A549 (cell line): Measurements from ENCODE around the gene C2orf80. TPM values are rescaled to one million over a fixed set of nuclear protein-coding genes. Genes with fewer than 3 reads are reported as not detected.
"Not testable (repeated sequence)": the region's sequence is repeated elsewhere in the genome, so short reads cannot be mapped to it uniquely, and the experiment has no call there.

Experiments
- ATAC-seq, 2 experiments: fragments of 200-7000 bp in 1 of 2; fragments of >200 bp in 1 of 2; cut with Nextera tagmentation in 1 of 2; cut with Tn5 transposase in 1 of 2; 3 replicates each; pipeline versions ENCODE4 v1.8.0 to v1.9.1; 2018 to 2020; ENCODE audit warnings: mild to moderate bottlenecking in 1 of 2, moderate library complexity in 1 of 2
- CTCF ChIA-PET: fragments of 300-600 bp; sonication (Branson Sonifier 250); formaldehyde crosslinking; extraction: SDS; loops from one replicate; lab custom pipeline; 2021; ENCODE audit warnings: antibody characterized with exemption, inconsistent platforms; lab: Yijun Ruan, JAX
- POLR2A ChIA-PET: fragments of 350-600 bp; formaldehyde crosslinking; extraction: SDS; loops from one replicate; lab custom pipeline; 2021; ENCODE audit warnings: antibody characterized with exemption, inconsistent platforms; lab: Yijun Ruan, JAX
- DNase-seq, 2 experiments: peaks; one replicate each; pipeline versions ENCODE4 v3.0.0 to v3.0.0-alpha.2; 2011 to 2016; ENCODE audit warnings: low read depth in 1 of 2, low spot score in 1 of 2
- FAIRE-seq: peaks from 2 replicates; lab custom pipeline; 2011; peaks lifted over from hg19 to GRCh38; lab: Jason Lieb, UNC
- H3K27ac ChIP-seq, 2 experiments: fragments of >200 bp; sonication (Bioruptor Twin); formaldehyde crosslinking; 3 replicates each; pipeline ENCODE4 v1.5.1; 2016 to 2017
- H3K4me1 ChIP-seq: fragments of >200 bp; sonication (Bioruptor Twin); formaldehyde crosslinking; 3 replicates; pipeline ENCODE4 v1.6.1; 2016
- H3K4me2 ChIP-seq: fragments of >200 bp; sonication (Bioruptor Twin); formaldehyde crosslinking; 3 replicates; pipeline ENCODE4 v1.6.1; 2016
- H3K4me3 ChIP-seq: fragments of >200 bp; sonication (Bioruptor Twin); formaldehyde crosslinking; 3 replicates; pipeline ENCODE4 v1.5.1; 2016
- H3K9me3 ChIP-seq: fragments of >200 bp; sonication (Bioruptor Twin); formaldehyde crosslinking; 3 replicates; pipeline ENCODE4 v1.6.1; 2016
- CBX8 ChIP-seq: fragments of 200-600 bp; sonication (generic); IDR thresholded peaks from 2 replicates; pipeline ENCODE4 v1.6.1; 2016
- CEBPB ChIP-seq, 2 experiments: fragments of >200 bp in 1 of 2; sonication (Bioruptor Twin) in 1 of 2; formaldehyde crosslinking in 1 of 2; IDR thresholded peaks; 2 replicates each; pipeline ENCODE4 v1.6.1; 2012 to 2016
- CHD4 ChIP-seq: fragments of 200-600 bp; sonication (generic); IDR thresholded peaks from 2 replicates; pipeline ENCODE4 v1.6.1; 2016; ENCODE audit warnings: antibody characterized with exemption, mild to moderate bottlenecking, borderline replicate concordance
- CTCF ChIP-seq: fragments of >200 bp; sonication (Bioruptor Twin); formaldehyde crosslinking; IDR thresholded peaks from 3 replicates; pipeline ENCODE4 v1.5.1; 2016
- ELK1 ChIP-seq: fragments of 150-350 bp; IDR thresholded peaks from 2 replicates; pipeline ENCODE4 v1.6.1; 2014; ENCODE audit warnings: low read depth, mild to moderate bottlenecking, low read length
- FOSB ChIP-seq: fragments of 250-450 bp; sonication (Bioruptor Pico); IDR thresholded peaks from 2 replicates; pipeline ENCODE4 v1.5.0; 2020; ENCODE audit warnings: mild to moderate bottlenecking, moderate library complexity
- HES2 ChIP-seq: fragments of >200 bp; sonication (Bioruptor Twin); formaldehyde crosslinking; IDR thresholded peaks from 2 replicates; pipeline ENCODE4 v1.6.1; 2016
- HOXB5 ChIP-seq: fragments of 250-450 bp; sonication (Bioruptor Pico); IDR thresholded peaks from 2 replicates; pipeline ENCODE4 v1.5.0; 2020; ENCODE audit warnings: mild to moderate bottlenecking, moderate library complexity
- KDM1A ChIP-seq: fragments of 200-600 bp; sonication (generic); IDR thresholded peaks from 2 replicates; pipeline ENCODE4 v1.6.1; 2016; ENCODE audit warnings: low read depth, mild to moderate bottlenecking
- MAFK ChIP-seq: fragments of 450-650 bp; IDR thresholded peaks from 2 replicates; pipeline ENCODE4 v1.6.1; 2014; ENCODE audit not compliant: partially characterized antibody
- MAZ ChIP-seq: fragments of 150-350 bp; IDR thresholded peaks from 2 replicates; pipeline ENCODE4 v1.6.1; 2014; ENCODE audit warnings: antibody characterized with exemption, low read depth, low read length, borderline replicate concordance
- PBX3 ChIP-seq: IDR thresholded peaks from 2 replicates; pipeline ENCODE4 v1.6.1; 2012
- POLR2AphosphoS2 ChIP-seq: conservative IDR thresholded peaks from 2 replicates; pipeline ENCODE4 v1.6.1; 2012; ENCODE audit warnings: low read length, improper control_type of control experiment, inconsistent platforms
- RARB ChIP-seq: fragments of 250-450 bp; sonication (Bioruptor Pico); IDR thresholded peaks from 2 replicates; pipeline ENCODE4 v1.8.0; 2021; ENCODE audit warnings: mild to moderate bottlenecking, moderate library complexity
- TP53 ChIP-seq: fragments of 250-450 bp; sonication (Bioruptor Pico); IDR thresholded peaks from 2 replicates; pipeline ENCODE4 v1.5.0; 2021; ENCODE audit warnings: mild to moderate bottlenecking, moderate library complexity
- USF2 ChIP-seq: fragments of 450-650 bp; IDR thresholded peaks from 2 replicates; pipeline ENCODE4 v1.6.1; 2014; ENCODE audit warnings: antibody characterized with exemption
- ZFP36 ChIP-seq: fragments of 450-650 bp; IDR thresholded peaks from 2 replicates; pipeline ENCODE4 v1.6.1; 2014; ENCODE audit warnings: borderline replicate concordance; ENCODE audit not compliant: partially characterized antibody
- ZNF302 ChIP-seq: fragments of 250-450 bp; sonication (Bioruptor Pico); IDR thresholded peaks from 2 replicates; pipeline ENCODE4 v1.9.0; 2021; ENCODE audit warnings: inconsistent platforms, mild to moderate bottlenecking, moderate library complexity
- WGBS: methylation state at CpG from one replicate; pipeline ENCODE4 v1.1.6; 2017; ENCODE audit errors: missing lambda C conversion rate; 5-methylcytosine and 5-hydroxymethylcytosine counted together
- polyA plus RNA-seq, 4 experiments: library from polyadenylated mRNA; depleted of rRNA in 3 of 4; stranded (reverse); fragments of >200 nt; fragmentation: RNase III in 1 of 4; extraction: RNeasy Plus Mini Kit Qiagen cat#74134 plus additional on column Dnase treatment in 1 of 4; gene quantifications; 2 replicates in 3 of 4; 3 replicates in 1 of 4; pipeline ENCODE4 v1.2.3, GENCODE V29; 2011 to 2017

Gene C2orf80
- polyA plus RNA-seq, 2 of the 4 experiments (the other 2 are of a cell fraction): not detected

- FAIRE-seq: no peak
- ChIA-PET CTCF (interaction anchor here (1.2 to 1.4 kb wide), 2 partner anchors 18 to 50 kb away, joined by 3 read pairs; no protein-coding TSS in a partner anchor), POLR2A (no interaction called here)
- no peak for ATAC-seq
- TF ChIP-seq MAZ: no peak
- TF ChIP-seq ELK1: no peak
- no peak for TF ChIP-seq CBX8
- TF ChIP-seq FOSB (CRISPR knock-in tag): no peak
- no peak for TF ChIP-seq USF2
- no peak for TF ChIP-seq CHD4
- no peak for TF ChIP-seq ZNF302 (CRISPR knock-in tag)
- no peak for TF ChIP-seq KDM1A
- no peak overlapping the region for H3K27ac ChIP-seq
- no peak overlapping the region for H3K4me2 ChIP-seq
- no peak for DNase-seq
- WGBS: 81% methylated on average over 2 of the region's 2 CpGs
- no peaks in the 10 kb centered on the region for H3K4me1 ChIP-seq
- no peaks in the 10 kb centered on the region for H3K9me3 ChIP-seq
- no peak overlapping the region for H3K4me3 ChIP-seq
Observed at GRCh38 chr2:208224802-208225201, 35.0 kb upstream of the C2orf80 start.

- Histone ChIP-seq H3K4me1 (no peaks in the 10 kb centered on the region), H3K4me3 (no peak overlapping the region), H3K9me3 (no peaks in the 10 kb centered on the region), H3K4me2 (no peak overlapping the region), H3K27ac (no peak overlapping the region)
- ChIA-PET POLR2A (no interaction called here), CTCF (interaction anchor here (1.4 kb wide), 1 partner anchor 47 kb away, joined by 6 read pairs; no protein-coding TSS in a partner anchor)
- DNase-seq: no peak
- FAIRE-seq: no peak
- ATAC-seq: no peak
- 75% methylated on average over 3 of the region's 3 CpGs for WGBS
- TF ChIP-seq POLR2AphosphoS2 (no peak), ELK1 (no peak), HES2 (no peak), CTCF (no peak), ZFP36 (no peak), RARB (no peak), MAFK (no peak), CEBPB (IDR thresholded peaks at IDR 0.05) (no peak), HOXB5 (CRISPR knock-in tag) (no peak), PBX3 (no peak), TP53 (CRISPR knock-in tag) (no peak)
Observed at GRCh38 chr2:208222351-208222750, 32.5 kb upstream of the C2orf80 start.

GRCh38 chr2:208221873-208222272 is 32.0 kb upstream of the C2orf80 start:
- H3K9me3 ChIP-seq, H3K27ac ChIP-seq, ATAC-seq, DNase-seq, H3K4me3 ChIP-seq, FAIRE-seq, POLR2A ChIA-PET, H3K4me1 ChIP-seq, H3K4me2 ChIP-seq: not testable (repeated sequence)
- 56% methylated on average over 3 of the region's 3 CpGs for WGBS
- CTCF ChIA-PET: interaction anchor here (1.4 kb wide), 1 partner anchor 47 kb away, joined by 6 read pairs; no protein-coding TSS in a partner anchor
